ENCODE results near the gene SLC35A5. TPM values are rescaled to one million over a fixed set of nuclear protein-coding genes. Genes with fewer than 3 reads are reported as not detected.

Gene SLC35A5
- total RNA-seq, 2 donors from 2014 or later, result 39.9 to 43.2 TPM

DNA sequence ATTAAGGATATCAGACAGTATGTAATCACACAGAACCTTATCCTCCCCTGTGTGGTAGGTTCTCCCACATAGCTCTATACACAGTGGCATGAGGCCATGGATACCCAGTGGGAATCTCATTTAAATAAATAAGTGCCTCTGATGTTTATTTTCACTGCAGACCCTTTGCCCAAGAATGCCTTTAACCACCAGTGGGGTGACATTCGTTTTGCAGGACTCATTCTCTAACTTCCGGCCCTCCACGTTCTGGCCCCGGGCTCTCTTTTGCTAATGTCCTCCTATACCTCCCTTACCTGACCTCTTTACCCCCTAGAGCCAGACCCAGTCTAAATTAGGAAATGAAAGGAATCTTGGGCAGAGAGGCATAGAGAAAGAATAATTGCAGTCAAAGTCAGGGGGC, 70.8 kb downstream of the SLC35A5 start:
- no peak for DNase-seq
- 33 to 42% methylated on average over 1 to 4 of the region's 4 CpGs for WGBS, 2 experiments (ENCODE audit: insufficient coverage in 1 of 2, insufficient read length in 1 of 2)
- Mint-ChIP-seq H3K27ac (no peak overlapping the region), H3K9me3 (no peaks in the 10 kb centered on the region), H3K4me3 (no peak overlapping the region), H3K36me3 (ENCODE audit: low read depth) (no peaks in the 10 kb centered on the region), H3K4me1 (peaks cover 21% of the 10 kb centered on the region), H3K27me3 (ENCODE audit: insufficient read depth) (peaks cover 4% of the 10 kb centered on the region)
- TF ChIP-seq, protein P1, sequence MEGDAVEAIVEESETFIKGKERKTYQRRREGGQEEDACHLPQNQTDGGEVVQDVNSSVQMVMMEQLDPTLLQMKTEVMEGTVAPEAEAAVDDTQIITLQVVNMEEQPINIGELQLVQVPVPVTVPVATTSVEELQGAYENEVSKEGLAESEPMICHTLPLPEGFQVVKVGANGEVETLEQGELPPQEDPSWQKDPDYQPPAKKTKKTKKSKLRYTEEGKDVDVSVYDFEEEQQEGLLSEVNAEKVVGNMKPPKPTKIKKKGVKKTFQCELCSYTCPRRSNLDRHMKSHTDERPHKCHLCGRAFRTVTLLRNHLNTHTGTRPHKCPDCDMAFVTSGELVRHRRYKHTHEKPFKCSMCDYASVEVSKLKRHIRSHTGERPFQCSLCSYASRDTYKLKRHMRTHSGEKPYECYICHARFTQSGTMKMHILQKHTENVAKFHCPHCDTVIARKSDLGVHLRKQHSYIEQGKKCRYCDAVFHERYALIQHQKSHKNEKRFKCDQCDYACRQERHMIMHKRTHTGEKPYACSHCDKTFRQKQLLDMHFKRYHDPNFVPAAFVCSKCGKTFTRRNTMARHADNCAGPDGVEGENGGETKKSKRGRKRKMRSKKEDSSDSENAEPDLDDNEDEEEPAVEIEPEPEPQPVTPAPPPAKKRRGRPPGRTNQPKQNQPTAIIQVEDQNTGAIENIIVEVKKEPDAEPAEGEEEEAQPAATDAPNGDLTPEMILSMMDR (conservative IDR thresholded peaks at IDR 0.05), result no peak
- peaks cover 4% of the 10 kb centered on the region for H3K27me3 ChIP-seq (ENCODE audit: control insufficient read depth, insufficient read depth, low read length, poor library complexity, severe bottlenecking)
- H3K27ac ChIP-seq (ENCODE audit: low read depth, low read length), result no peak overlapping the region
- H3K4me3 ChIP-seq (ENCODE audit: low read length), result no peak overlapping the region
- peaks cover 5% of the 10 kb centered on the region for H3K4me1 ChIP-seq (ENCODE audit: control insufficient read depth, insufficient read depth, low read length)
- no peaks in the 10 kb centered on the region for H3K9me3 ChIP-seq (ENCODE audit: control insufficient read depth, low read length)
- no peaks in the 10 kb centered on the region for H3K36me3 ChIP-seq (ENCODE audit: control insufficient read depth, insufficient read depth, low read length)
- H3K9ac ChIP-seq (ENCODE audit: extremely low read depth, low read length, poor library complexity, severe bottlenecking), result no peak overlapping the region

DNA sequence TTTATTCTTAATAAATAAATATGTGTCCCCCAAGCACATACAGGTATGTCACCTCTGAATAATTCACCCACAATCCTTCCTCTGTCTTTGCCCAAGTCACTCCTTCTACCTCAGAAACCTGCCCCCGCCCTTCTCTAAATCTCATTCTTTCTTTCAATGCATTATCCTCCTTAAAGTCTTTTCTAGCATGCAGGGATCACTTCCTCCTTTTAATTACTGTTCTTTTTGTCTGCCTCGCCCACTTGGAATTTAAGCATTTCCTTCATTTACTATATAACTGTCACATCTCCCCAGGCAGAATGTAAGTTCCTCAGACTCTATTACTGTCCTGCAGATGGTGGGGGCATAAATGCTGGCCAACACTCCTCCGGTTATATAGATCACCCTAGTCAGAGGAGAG, 71.3 kb downstream of the SLC35A5 start:
- peaks cover 21% of the 10 kb centered on the region for H3K4me1 Mint-ChIP-seq
- H3K27ac ChIP-seq (ENCODE audit: low read depth, low read length), result no peak overlapping the region
- no peak for DNase-seq
- H3K9me3 ChIP-seq (ENCODE audit: control insufficient read depth, low read length), result no peaks in the 10 kb centered on the region
- TF ChIP-seq, protein P1 (conservative IDR thresholded peaks at IDR 0.05), result no peak
- peaks cover 4% of the 10 kb centered on the region for H3K27me3 ChIP-seq (ENCODE audit: control insufficient read depth, insufficient read depth, low read length, poor library complexity, severe bottlenecking)
- 77 to 82% methylated on average over 2 of the region's 3 CpGs for WGBS, 2 experiments (ENCODE audit: insufficient coverage in 1 of 2, insufficient read length in 1 of 2)
- H3K9ac ChIP-seq (ENCODE audit: extremely low read depth, low read length, poor library complexity, severe bottlenecking), result no peak overlapping the region
- no peak overlapping the region for H3K4me3 ChIP-seq (ENCODE audit: low read length)
- peaks cover 4% of the 10 kb centered on the region for H3K4me1 ChIP-seq (ENCODE audit: control insufficient read depth, insufficient read depth, low read length)
- H3K36me3 ChIP-seq (ENCODE audit: control insufficient read depth, insufficient read depth, low read length), result no peaks in the 10 kb centered on the region
- no peak overlapping the region for H3K27ac Mint-ChIP-seq
- H3K36me3 Mint-ChIP-seq (ENCODE audit: low read depth), result no peaks in the 10 kb centered on the region
- H3K4me3 Mint-ChIP-seq, result no peak overlapping the region
- peaks cover 4% of the 10 kb centered on the region for H3K27me3 Mint-ChIP-seq (ENCODE audit: insufficient read depth)
- H3K9me3 Mint-ChIP-seq, result no peaks in the 10 kb centered on the region

DNA sequence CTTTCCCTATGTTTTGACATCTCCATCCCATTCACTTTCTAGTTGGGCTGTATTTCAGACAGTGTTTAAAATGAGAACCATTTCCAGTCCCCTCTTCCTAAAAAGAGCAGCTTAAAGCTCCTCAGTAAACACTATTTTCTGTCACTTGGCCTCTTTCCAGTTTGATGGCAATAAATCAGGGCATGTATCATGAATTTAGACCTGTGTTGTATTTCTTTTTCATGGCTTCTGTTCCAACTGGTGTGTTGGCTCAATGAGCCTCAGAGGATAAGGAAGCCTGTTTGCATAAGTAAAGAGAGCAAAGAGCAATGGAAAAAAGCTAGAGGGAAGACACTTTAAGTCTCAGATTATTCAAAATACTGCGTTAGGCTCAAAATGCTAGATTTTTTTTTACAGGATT, 71.9 kb downstream of the SLC35A5 start:
- H3K4me3 ChIP-seq (ENCODE audit: low read length), result no peak overlapping the region
- no peaks in the 10 kb centered on the region for H3K9me3 ChIP-seq (ENCODE audit: control insufficient read depth, low read length)
- Mint-ChIP-seq H3K27me3 (ENCODE audit: insufficient read depth) (peaks cover 4% of the 10 kb centered on the region), H3K4me1 (peaks cover 21% of the 10 kb centered on the region), H3K4me3 (no peak overlapping the region), H3K36me3 (ENCODE audit: low read depth) (no peaks in the 10 kb centered on the region), H3K9me3 (no peaks in the 10 kb centered on the region), H3K27ac (no peak overlapping the region)
- H3K4me1 ChIP-seq (ENCODE audit: control insufficient read depth, insufficient read depth, low read length), result no peaks in the 10 kb centered on the region
- H3K36me3 ChIP-seq (ENCODE audit: control insufficient read depth, insufficient read depth, low read length), result no peaks in the 10 kb centered on the region
- TF ChIP-seq, protein P1 (conservative IDR thresholded peaks at IDR 0.05), result no peak
- 33 to 44% methylated on average over 1 of the region's 1 CpG for whole genome bisulfite sequencing, 2 experiments (ENCODE audit: insufficient coverage in 1 of 2, insufficient read length in 1 of 2)
- peak overlapping the region; percentile 8 for H3K27ac ChIP-seq (ENCODE audit: low read depth, low read length)
- no peak for DNase-seq
- peaks cover 4% of the 10 kb centered on the region for H3K27me3 ChIP-seq (ENCODE audit: control insufficient read depth, insufficient read depth, low read length, poor library complexity, severe bottlenecking)
- H3K9ac ChIP-seq (ENCODE audit: extremely low read depth, low read length, poor library complexity, severe bottlenecking), result no peak overlapping the region
